T-helper 1 cell treated with Interleukin-12 subunit alpha and Interleukin-12 subunit beta and Interleukin-4 antibody, amounts not matched to agents 30 μg/mL and 1 μg/mL, for 36 hours (primary cell): ENCODE measurements around the gene MEF2D.
A peak's percentile ranks its signal among the peaks of the same experiment; 100 is the strongest.

Source experiments
- H3K27ac Mint-ChIP-seq: one replicate; pipeline ENCODE4 v1.8.0; 2021; ENCODE audit warnings: mild to moderate bottlenecking, mixed read lengths
- H3K27me3 Mint-ChIP-seq: one replicate; pipeline ENCODE4 v1.8.0; 2021; ENCODE audit warnings: low read depth, mixed read lengths
- H3K36me3 Mint-ChIP-seq: one replicate; pipeline ENCODE4 v1.8.0; 2021; ENCODE audit warnings: low read depth, mixed read lengths
- H3K4me1 Mint-ChIP-seq: one replicate; pipeline ENCODE4 v1.8.0; 2021; ENCODE audit warnings: low read depth, mixed read lengths
- H3K4me3 Mint-ChIP-seq: one replicate; pipeline ENCODE4 v1.8.0; 2021; ENCODE audit warnings: mild to moderate bottlenecking, moderate library complexity, mixed read lengths
- H3K9me3 Mint-ChIP-seq: one replicate; pipeline ENCODE4 v1.8.0; 2021; ENCODE audit warnings: mixed read lengths

MEF2D gene

DNA sequence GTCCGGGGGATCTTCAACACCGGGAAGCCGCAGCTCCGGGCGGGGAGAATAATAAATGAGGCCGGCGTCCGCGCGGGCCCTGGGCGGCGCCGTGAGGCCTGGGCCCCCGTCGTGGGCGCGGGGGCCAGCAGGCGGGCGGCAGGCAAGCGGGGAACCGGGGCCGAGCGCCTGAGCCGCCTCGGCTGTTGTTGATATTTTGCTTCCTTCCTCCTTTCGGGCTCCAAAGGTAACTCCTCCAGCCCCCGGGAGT, at the start of gene MEF2D:
TSS of gene MEF2D (minus strand) at position 233 of the 250 bp plus-strand sequence. CDS start 17,483 bp downstream, outside the sequence.
- Mint-ChIP-seq H3K27me3 (no peaks in the 10 kb centered on the region), H3K4me3 (peak within 1 kb of the TSS; percentile 91), H3K36me3 (peaks cover 19% of the 10 kb centered on the region), H3K9me3 (no peaks in the 10 kb centered on the region), H3K4me1 (peaks cover 68% of the 10 kb centered on the region), H3K27ac (peak within 1 kb of the TSS; percentile 96)

DNA sequence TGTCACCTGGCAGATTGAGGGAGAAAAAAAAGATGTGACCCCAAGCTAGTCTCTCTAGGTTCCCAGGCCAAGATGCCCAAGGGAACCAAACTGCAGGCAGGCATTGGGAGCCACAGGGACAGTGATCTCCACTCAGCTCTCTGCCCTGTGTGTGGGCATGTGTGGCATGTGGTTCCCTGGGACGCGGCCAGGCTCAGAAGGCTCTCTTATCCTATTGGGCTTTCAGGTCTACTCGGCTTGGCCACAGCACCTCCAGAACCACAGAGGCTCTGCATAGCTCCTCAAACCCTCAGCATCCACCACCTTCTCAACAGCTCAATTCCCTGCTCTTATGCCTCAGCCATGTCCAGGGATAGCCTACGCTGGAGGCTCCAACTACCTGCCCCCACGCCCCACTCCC, 49.8 kb upstream of the MEF2D start:
- H3K36me3 Mint-ChIP-seq, result peaks cover 10% of the 10 kb centered on the region
- H3K27ac Mint-ChIP-seq, result no peak overlapping the region
- no peak overlapping the region for H3K4me3 Mint-ChIP-seq
- H3K27me3 Mint-ChIP-seq, result no peaks in the 10 kb centered on the region
- peaks cover 4% of the 10 kb centered on the region for H3K4me1 Mint-ChIP-seq
- no peaks in the 10 kb centered on the region for H3K9me3 Mint-ChIP-seq

DNA sequence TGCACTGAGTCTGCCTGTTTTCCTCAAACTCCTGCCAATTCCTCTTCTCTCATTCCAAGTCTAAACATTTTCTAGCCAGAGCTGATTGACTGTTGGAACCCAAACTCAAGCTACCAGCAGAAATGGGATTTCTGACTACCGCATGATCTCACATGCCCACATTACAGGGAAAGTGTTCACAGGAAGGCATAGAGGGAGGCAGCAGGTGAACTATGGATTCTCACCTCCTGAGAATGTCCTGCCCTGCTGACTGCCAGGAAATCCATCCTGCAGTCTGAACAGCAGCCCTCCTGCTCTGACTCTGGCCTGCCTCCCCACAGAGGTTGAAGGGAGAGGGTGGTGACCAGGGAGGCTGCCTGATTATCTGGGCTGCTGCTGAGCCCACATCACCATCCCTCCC, 49.3 kb upstream of the MEF2D start:
- Mint-ChIP-seq H3K4me1 (peaks cover 4% of the 10 kb centered on the region), H3K4me3 (no peak overlapping the region), H3K27ac (no peak overlapping the region), H3K9me3 (no peaks in the 10 kb centered on the region), H3K36me3 (peaks cover 10% of the 10 kb centered on the region), H3K27me3 (no peaks in the 10 kb centered on the region)

DNA sequence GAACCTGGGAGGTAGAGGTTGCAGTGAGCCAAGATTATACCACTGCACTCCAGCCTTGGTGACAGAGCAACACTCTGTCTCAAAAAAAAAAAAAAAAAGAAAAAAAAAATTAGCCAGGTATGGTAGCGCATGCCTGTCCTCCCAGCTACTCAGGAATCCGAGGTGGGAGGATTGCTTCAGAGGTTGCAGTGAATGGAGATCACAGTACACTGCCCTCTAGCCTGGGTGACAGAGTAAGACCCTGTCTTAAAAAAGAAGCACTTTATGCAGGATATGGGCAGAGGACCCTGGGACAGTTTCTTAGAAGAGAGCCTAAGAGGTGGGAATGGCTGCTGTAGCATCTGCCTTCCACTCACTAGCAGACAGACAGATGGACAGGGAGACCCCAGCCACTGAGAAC, 48.8 kb upstream of the MEF2D start:
- Mint-ChIP-seq H3K27ac (no peak overlapping the region), H3K27me3 (no peaks in the 10 kb centered on the region), H3K9me3 (no peaks in the 10 kb centered on the region), H3K4me1 (peaks cover 4% of the 10 kb centered on the region), H3K4me3 (no peak overlapping the region), H3K36me3 (peaks cover 10% of the 10 kb centered on the region)

DNA sequence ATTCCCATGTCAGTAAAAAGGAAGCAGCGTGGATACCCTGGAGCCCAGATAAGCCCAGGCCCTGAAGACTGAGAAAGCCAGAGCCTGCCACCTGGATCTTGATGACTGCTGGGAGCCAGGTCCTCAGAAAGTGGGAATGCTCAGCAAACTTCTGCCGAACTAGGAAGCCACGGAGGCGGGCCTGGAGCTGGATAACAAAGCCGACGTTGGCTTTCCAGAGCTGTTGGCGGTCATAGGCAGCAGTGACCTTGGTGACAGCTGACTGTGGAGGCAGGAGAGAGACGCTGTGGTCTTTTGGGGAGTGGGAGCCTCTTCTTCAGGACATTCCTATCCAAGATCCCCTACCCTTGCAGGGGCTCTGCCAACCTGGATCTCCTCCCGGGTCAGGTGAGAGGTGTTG, 47.4 kb upstream of the MEF2D start:
- peaks cover 9% of the 10 kb centered on the region for H3K36me3 Mint-ChIP-seq
- H3K27ac Mint-ChIP-seq, result no peak overlapping the region
- no peaks in the 10 kb centered on the region for H3K4me1 Mint-ChIP-seq
- H3K9me3 Mint-ChIP-seq, result no peaks in the 10 kb centered on the region
- H3K27me3 Mint-ChIP-seq, result no peaks in the 10 kb centered on the region
- no peak overlapping the region for H3K4me3 Mint-ChIP-seq

DNA sequence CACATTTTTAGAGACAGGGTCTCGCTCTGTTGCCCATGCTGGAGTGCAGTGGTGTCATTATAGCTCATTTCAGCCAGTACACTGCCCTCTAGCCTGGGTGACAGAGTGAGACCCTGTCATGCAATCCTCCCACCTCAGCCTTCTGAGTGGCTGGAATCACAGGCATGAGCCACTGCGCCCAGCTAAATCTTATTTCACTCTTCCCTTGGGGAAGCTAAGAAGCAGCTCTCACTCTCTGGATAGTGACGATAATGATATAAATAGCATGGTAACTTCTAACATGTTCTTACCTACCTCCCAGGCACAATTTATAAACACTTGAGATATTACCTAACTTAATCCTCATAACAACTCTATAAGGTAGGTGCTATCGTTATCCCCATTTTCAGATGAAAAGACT, 46.9 kb upstream of the MEF2D start:
- Mint-ChIP-seq H3K27ac (no peak overlapping the region), H3K27me3 (no peaks in the 10 kb centered on the region), H3K4me3 (no peak overlapping the region), H3K9me3 (no peaks in the 10 kb centered on the region), H3K4me1 (no peaks in the 10 kb centered on the region), H3K36me3 (peaks cover 7% of the 10 kb centered on the region)

DNA sequence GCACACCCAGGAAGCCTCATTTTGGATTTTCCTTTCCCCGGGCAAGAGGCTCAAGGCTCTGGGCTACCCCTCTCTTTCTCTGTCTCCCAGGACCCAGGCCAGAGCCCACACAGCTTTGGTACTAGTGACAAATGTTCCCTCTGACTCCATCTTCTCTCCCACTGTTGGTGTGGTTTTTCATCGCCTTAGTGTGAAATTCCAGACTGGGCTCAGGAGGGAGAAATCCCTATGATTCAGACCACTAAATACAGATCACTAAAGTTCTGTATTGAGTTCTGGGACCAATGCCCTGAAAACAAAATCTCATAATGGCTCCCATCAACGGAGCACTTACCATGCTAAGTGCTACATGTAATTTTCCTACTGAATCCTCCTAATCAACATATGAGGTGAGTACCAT, 45.7 kb upstream of the MEF2D start:
- Mint-ChIP-seq H3K9me3 (no peaks in the 10 kb centered on the region), H3K4me1 (no peaks in the 10 kb centered on the region), H3K36me3 (peaks cover 12% of the 10 kb centered on the region), H3K4me3 (no peak overlapping the region), H3K27ac (no peak overlapping the region), H3K27me3 (no peaks in the 10 kb centered on the region)

DNA sequence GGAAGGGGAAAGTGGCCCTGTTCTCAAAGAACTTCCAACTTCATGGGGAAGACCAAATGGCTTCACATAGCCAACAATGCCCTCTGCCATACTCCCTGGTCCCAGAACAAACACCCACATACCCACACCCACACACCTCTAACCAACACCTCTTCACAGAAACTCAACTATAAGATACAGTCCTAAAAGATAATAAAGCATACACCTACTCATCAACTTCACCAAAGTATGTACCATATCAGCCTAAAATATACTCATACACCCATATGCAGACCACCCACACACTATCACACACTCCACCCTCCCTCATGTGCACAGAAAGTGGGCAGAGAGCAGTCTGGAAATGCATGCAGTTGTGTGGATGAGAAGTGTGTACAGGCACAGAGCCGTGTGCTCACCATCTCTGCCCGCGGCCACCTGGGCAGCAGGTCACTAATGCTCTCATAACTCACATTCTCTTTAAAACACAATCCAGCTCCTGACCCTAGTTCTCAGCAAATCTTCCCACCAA, 44.1 kb upstream of the MEF2D start:
- H3K36me3 Mint-ChIP-seq, result peaks cover 11% of the 10 kb centered on the region
- H3K9me3 Mint-ChIP-seq, result no peaks in the 10 kb centered on the region
- no peak overlapping the region for H3K4me3 Mint-ChIP-seq
- H3K27ac Mint-ChIP-seq, result no peak overlapping the region
- H3K4me1 Mint-ChIP-seq, result no peaks in the 10 kb centered on the region
- H3K27me3 Mint-ChIP-seq, result no peaks in the 10 kb centered on the region

DNA sequence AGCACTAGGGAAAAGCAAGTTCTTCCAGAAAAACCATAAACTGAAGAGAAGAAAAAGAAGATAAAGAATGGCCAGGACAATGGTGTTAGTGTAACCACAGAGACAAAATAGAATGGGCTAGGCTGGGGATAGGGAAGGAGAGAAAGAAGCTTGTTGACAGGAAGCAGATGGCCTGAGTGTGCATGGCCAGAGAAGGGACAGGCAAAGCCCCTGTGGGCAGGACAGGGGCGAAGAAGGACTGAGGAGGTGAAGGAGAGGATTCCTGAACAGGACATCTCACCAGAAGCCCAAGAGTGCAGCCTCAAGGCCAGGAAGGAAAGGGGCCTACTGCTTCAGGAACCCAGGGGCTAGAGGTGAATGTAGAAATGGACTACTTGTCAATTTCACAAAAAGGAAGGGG, 42.5 kb upstream of the MEF2D start:
- Mint-ChIP-seq H3K36me3 (peaks cover 20% of the 10 kb centered on the region), H3K27me3 (no peaks in the 10 kb centered on the region), H3K9me3 (no peaks in the 10 kb centered on the region), H3K4me1 (peaks cover 6% of the 10 kb centered on the region), H3K27ac (no peak overlapping the region), H3K4me3 (no peak overlapping the region)

DNA sequence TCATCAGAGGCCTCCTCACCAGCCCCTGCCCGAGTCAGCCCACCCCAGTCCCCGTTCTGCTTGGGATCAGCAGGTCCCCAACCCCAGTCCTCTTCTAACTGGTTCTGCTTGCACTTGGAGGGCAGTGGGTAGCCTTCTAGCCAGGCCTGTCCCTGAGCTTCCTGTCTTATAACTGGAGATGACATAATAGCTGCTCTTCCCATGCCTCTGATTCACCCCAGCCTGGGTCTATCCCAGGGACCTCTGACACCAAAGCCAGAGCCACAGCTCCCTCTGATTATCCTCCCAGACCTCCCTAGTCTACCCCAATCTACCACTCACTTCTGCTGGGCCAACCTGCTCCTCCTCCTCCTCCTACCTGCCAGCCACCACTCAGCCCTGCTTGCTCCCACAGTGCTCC, 40.4 kb upstream of the MEF2D start:
- Mint-ChIP-seq H3K9me3 (no peaks in the 10 kb centered on the region), H3K27ac (no peak overlapping the region), H3K4me1 (peaks cover 6% of the 10 kb centered on the region), H3K36me3 (peaks cover 17% of the 10 kb centered on the region), H3K4me3 (no peak overlapping the region), H3K27me3 (no peaks in the 10 kb centered on the region)

DNA sequence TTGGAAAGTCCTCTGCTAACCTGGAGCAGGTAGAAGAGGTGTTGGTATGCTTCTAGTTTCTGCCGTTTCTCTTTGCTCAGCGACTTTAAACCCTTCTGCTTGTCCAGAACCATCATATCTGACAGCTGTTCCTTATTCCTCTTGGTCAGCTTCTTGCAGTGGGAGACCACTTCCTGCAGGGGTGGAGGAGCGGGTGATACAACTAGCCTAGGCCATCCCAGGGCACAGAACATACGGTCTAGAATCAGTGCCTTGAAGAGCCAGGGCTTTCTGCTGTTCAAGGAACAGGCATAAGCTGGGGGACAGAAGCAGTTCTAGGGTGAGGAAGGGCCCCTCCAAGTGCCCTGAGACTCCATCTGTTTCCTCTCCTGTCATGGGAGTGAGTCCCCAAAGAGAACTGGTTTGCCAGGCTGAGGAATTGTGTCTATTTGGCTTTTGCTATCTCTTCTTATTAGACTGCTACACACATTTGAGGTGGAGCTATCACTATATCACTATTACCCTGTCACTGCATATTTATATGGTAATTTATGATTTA, 39.3 kb upstream of the MEF2D start:
- Mint-ChIP-seq H3K36me3 (peaks cover 17% of the 10 kb centered on the region), H3K4me1 (peaks cover 6% of the 10 kb centered on the region), H3K27ac (no peak overlapping the region), H3K4me3 (no peak overlapping the region), H3K27me3 (no peaks in the 10 kb centered on the region), H3K9me3 (no peaks in the 10 kb centered on the region)

DNA sequence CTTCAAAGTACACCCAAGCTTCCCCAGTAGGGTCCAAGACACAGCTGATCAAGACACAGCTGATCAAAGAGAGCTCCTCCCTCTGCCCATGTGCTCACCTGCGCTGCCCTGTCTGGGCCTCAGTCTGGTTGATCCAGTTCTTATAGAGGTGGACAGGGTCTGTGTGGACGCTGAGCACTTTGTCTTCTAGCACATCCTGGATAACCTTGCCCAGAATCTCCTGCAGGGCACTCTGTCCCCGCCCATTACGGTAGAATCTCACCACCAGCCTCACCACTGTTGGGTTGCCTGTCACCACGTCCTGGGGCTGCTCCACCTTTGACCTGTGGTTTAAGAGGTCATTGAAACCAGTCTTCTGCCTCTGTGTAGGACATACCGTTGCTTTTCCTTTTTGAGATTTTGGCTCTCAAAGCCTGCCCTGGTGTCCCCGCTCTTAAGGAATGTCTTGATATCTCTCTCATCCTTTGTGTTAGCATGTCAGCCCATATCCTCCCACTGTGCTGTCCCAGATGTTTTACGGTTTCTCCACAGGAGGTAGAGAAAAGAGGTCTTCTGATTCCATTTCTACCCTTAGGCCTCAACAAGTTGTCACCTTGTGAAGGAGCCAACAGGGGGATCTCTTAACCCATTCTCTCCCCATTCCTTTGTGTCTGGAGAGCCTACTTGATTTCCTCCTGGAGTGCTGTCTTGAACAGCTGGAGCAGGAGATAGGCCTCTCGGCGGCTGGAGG, 38.3 kb upstream of the MEF2D start:
- no peaks in the 10 kb centered on the region for H3K27me3 Mint-ChIP-seq
- H3K27ac Mint-ChIP-seq, result no peak overlapping the region
- no peak overlapping the region for H3K4me3 Mint-ChIP-seq
- H3K9me3 Mint-ChIP-seq, result no peaks in the 10 kb centered on the region
- H3K36me3 Mint-ChIP-seq, result peaks cover 17% of the 10 kb centered on the region
- H3K4me1 Mint-ChIP-seq, result peaks cover 6% of the 10 kb centered on the region

DNA sequence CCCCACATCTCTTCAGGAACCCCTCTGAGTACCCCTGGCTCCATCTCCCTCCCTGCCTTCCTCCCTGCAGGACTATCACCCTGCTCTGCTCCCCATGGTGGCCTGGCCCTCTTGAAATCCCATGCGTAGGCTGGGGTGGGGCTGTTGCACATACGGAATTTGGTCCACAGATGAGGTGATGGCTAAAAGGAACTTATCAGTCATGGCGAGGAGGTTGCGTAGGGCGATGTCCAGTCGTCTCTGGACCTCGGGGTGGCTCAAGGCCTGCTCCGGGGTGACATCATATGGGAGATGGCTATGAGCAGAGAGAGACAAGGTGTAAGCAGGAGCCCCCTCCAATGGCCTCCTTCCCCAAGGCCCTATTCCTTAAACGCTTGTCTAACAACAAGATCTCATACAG, 36.5 kb upstream of the MEF2D start:
- Mint-ChIP-seq H3K36me3 (peaks cover 17% of the 10 kb centered on the region), H3K9me3 (no peaks in the 10 kb centered on the region), H3K4me3 (no peak overlapping the region), H3K27me3 (no peaks in the 10 kb centered on the region), H3K4me1 (peaks cover 6% of the 10 kb centered on the region), H3K27ac (no peak overlapping the region)

DNA sequence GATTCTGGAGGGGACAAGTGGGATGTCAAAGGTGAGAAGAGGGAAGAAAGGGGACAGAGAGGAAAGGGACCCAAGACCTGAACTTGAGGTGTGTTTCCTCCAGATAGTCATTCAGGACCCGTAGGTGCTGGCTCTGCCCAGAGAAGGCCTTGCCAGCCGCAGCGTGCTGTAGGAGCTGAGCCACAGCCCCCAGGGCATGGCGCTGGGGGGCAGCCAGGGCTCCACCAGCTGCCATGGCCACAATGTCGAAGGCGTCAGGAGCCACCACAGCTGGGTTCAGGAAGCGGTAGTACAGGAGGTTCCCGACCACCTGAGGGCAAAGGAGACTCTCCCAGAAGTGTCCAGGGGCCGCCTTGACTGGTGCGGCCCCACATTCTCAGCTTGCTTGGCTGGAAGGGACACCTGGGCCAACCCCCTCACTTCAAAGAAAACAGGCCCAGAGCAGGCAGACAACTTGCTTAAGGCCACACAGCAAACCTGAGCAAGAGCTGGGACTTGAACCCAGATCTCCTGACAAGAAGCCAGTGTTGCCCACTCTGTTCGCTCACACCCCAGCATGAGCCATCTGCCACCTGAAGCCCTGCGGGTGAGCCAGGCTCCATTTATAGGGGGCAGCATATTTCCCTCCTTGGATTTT, 34.0 kb upstream of the MEF2D start:
- Mint-ChIP-seq H3K9me3 (no peaks in the 10 kb centered on the region), H3K4me1 (peaks cover 6% of the 10 kb centered on the region), H3K27me3 (no peaks in the 10 kb centered on the region), H3K36me3 (peaks cover 8% of the 10 kb centered on the region), H3K4me3 (no peak overlapping the region), H3K27ac (no peak overlapping the region)

DNA sequence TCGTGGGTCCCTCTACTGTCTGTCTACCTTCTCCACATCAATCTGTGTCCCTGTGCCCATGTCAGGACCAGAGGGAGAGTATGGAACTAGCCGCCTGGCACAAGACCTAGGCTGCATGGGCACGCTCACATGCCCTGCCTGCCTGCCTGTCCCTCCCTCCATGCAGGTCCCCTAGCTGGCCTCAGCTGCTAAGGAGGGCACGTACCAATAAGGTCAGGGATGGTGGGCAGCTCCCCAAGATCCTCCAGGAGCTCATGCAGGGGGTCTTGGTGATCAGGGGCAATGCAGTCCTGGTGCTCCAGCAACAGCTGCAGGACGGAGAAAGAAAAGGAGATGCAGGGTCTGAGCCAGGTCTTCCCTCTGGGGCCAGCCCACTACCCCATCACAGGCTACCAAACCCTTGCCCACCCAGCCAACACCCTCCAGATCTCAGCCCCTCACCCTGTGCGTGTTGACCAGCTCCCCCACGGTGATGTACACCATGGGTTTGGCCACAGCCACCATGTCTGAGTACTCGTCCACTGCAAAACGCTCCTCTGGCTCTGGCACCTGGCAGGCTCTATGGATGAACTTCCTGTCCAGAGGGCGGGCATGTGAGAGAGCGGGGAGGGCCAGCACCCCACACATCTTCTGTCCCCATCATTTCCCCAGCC, 33.1 kb upstream of the MEF2D start:
- Mint-ChIP-seq H3K9me3 (no peaks in the 10 kb centered on the region), H3K36me3 (peaks cover 2% of the 10 kb centered on the region), H3K4me1 (peaks cover 2% of the 10 kb centered on the region), H3K4me3 (no peak overlapping the region), H3K27me3 (no peaks in the 10 kb centered on the region), H3K27ac (no peak overlapping the region)
